Fibroblast of mammary gland (primary cell): ENCODE results near the gene SPACDR.
"Not testable (repeated sequence)": the region's sequence is repeated elsewhere in the genome, so short reads cannot be mapped to it uniquely, and the experiment has no call there.

Experiments used
- DNase-seq: peaks from one replicate; pipeline ENCODE4 v3.0.0-alpha.2; 2010; ENCODE audit warnings: low read depth
- H3K4me3 ChIP-seq: 2 replicates; pipeline ENCODE4 v1.5.1; 2011; ENCODE audit warnings: low read depth, mild to moderate bottlenecking, low read length, moderate library complexity; ENCODE audit not compliant: control insufficient read depth
- CTCF ChIP-seq: conservative IDR thresholded peaks from 2 replicates; pipeline ENCODE4 v1.5.1; 2011; ENCODE audit warnings: low read depth, low read length, inconsistent platforms; ENCODE audit not compliant: control insufficient read depth, insufficient read depth

The SPACDR gene

GRCh38 chr7:100444311-100445278 is 19.5 kb downstream of the SPACDR start:
- H3K4me3 ChIP-seq, result no peak overlapping the region
- DNase-seq, result peak; percentile 94
- no peak for TF ChIP-seq CTCF

- no peak for TF ChIP-seq CTCF
- DNase-seq, result no peak
- no peak overlapping the region for H3K4me3 ChIP-seq
These were observed 20.8 kb downstream of the SPACDR start for GRCh38 chr7:100443096-100443840.

GRCh38 chr7:100441641-100442535 is 22.2 kb downstream of the SPACDR start:
- TF ChIP-seq CTCF, result no peak
- DNase-seq, result no peak
- no peak overlapping the region for H3K4me3 ChIP-seq

- H3K4me3 ChIP-seq, DNase-seq: not testable (repeated sequence)
These were observed 24.8 kb downstream of the SPACDR start for GRCh38 chr7:100439244-100439643.

GRCh38 chr7:100438731-100439130 is 25.3 kb downstream of the SPACDR start:
- H3K4me3 ChIP-seq, DNase-seq: not testable (repeated sequence)

- DNase-seq, result no peak
- TF ChIP-seq CTCF, result no peak
- no peak overlapping the region for H3K4me3 ChIP-seq
These were observed 25.9 kb downstream of the SPACDR start for GRCh38 chr7:100438172-100438571.
